ENCODE results near the gene CRYBA2.

GRCh38 chr2:218983934-218984238 is 9.3 kb downstream of the CRYBA2 start:
- TF ChIP-seq POLR2AphosphoS5 (IDR thresholded peaks at IDR 0.05; ENCODE audit: low read depth, low read length) = no peak
- TF ChIP-seq POLR2A (IDR thresholded peaks at IDR 0.05; ENCODE audit: borderline replicate concordance, extremely low read depth, insufficient read depth, insufficient read length) = no peak
- no peak for TF ChIP-seq CTCF (IDR thresholded peaks at IDR 0.05 in 2 of 3, conservative IDR thresholded peaks at IDR 0.05 in 1 of 3; ENCODE audit: borderline replicate concordance in 1 of 3, insufficient read depth in 1 of 3, low read depth in 2 of 3, low read length in 2 of 3)
- no peak for TF ChIP-seq EZH2 (IDR thresholded peaks at IDR 0.05)
- TF ChIP-seq MAX (IDR thresholded peaks at IDR 0.05) = no peak
- TF ChIP-seq JUND (IDR thresholded peaks at IDR 0.05) = no peak

All from HCT116 (cell line).